HG02840 (cell line): ENCODE data around the gene RETN.

Source experiments
- ATAC-seq: cut with Tn5 transposase; IDR thresholded peaks from one replicate; pipeline ENCODE4 v1.9.1; 2021; ENCODE audit warnings: mild to moderate bottlenecking, moderate library complexity, moderate number of reproducible peaks; ENCODE audit not compliant: unreplicated experiment, low FRiP score

RETN gene, protein sequence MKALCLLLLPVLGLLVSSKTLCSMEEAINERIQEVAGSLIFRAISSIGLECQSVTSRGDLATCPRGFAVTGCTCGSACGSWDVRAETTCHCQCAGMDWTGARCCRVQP

DNA sequence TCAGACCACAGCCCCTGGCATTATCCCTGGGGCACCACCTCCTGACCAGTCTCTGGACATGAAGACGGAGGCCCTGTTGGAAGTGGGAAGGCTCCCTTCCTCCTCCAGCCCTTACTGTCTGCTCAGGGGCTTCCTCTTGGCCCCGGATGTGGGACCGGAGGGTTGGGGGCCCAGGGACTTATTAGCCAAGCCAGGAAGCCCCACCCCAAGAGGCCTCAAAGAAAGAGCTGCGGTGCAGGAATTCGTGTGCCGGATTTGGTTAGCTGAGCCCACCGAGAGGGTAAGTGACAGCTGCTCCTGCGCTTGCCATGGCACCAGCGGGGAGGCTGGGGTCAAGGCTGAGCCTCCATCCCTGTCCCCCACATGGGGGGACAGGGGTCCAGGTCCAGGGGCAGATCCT is at the start of gene RETN:
Gene RETN (plus strand): TSS at position 208 of the 400 bp plus-strand sequence. CDS start 278 bp downstream, outside the sequence.
- no peak for ATAC-seq

DNA sequence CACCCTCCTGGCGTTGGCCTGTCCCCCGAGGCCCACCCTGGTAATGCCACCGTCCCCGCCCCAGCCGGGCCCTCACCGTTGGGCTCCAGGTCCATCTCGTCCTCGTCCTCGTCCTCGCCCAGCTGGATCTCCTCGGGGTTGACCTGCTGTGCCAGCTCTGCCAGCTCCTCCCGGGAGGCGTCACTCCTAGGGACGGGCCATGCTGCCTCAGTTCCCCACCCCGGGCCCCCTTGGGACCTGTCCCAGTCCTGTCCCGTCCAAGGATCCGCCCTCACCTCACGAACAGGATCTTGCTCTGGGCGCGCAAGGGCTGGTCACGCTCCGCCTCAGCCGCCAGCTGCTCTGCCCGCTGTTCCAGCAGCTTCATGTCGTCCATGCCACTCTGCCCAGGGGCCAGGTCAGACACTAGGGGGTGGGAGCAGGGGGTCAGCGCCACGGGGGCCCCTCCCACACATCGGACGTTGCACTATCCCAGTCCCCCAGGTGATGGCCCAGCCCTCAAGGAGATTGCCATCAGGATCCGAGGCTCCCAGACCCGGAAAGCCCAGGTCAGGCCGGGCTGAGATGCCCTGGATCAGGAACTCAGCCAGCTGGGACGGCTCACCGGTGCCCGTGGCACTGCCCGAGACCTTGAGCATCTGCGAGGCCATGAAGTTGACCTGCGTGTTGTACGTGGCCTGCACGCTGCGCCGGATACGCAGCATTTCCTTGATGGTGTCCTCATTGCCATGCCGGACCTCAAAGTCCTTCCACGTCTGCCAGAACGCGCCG is 49.0 kb upstream of the RETN start:
- ATAC-seq, result no peak

DNA sequence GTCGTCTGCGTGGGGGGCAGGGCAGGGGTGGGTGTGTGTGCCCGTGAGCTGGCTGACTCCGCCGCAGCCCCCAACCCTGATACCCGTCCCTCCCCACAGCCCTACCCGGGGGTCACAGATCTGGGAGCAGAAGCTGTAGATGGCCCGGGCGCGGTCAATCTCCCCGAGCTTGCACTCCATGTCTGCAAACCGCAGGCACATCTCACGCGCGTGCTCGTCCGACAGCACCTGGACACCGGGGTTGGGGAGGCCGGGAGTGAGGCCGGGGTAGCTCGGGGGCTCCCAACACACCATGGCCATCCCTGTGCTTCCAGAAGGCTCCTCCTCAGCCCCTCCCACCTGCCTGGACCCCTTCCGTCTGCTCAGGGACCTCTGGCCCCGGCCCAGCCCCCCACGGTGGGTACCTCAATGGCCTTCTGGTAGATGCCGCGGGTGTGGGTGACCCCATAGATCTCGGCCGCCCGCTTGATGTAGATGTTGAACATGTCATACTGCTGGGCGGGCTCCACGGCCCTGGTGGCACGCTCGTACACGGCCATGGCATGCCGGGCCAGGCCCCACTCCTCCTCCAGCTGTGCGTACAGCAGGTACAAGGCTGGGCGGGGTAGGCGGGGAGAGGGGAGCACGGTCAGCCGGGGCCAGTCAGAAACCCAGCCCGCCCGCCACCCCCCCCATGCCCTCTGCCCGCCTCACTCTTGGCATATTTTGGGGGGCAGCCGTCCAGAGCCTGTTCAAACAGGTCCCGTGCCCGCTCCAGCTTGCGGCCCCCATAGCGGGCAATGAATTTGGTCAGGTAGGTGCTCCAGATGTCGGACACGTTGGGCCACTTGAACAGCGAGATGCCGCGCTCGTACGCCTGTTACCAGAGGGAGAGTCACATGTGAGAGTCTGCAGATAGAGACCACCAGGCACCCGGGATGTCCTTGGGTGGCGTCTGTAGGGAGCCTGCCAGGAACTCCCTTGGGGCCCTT is 48.1 kb upstream of the RETN start:
- no peak for ATAC-seq

DNA sequence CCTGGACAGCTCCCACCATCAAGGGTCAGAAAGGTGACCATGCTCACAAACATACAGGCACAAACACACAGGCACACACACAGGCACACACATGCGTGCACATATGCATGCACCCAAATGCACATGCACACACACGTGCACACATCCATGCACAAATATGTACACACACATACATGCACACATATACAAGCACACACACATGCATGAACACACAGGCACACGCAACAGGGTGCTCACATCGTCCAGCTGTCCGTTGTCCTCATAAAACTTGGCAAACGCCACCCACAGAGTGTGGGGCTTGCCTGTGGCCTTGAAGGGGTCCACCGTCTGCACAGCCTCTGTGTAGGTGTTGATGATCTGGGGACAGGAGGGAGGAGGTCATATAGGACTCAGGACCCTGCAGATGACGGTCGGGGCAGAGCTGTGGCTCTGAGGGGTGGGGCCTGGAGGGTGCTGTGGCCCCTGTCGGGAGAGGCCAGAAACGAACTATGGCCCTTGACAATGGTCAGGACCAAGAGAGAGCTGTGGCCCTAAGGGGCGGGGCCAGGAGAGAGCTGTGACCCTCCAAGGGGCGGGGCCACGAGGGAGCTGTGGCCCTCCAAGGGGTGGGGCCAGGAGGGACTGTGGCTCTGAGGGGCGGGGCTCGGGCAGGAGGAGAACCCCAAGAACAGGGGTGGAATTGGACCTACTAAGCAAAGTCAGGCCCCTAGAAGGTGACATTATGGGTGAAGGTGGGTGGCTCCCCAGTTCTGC is 45.7 kb upstream of the RETN start:
- ATAC-seq, result no peak

DNA sequence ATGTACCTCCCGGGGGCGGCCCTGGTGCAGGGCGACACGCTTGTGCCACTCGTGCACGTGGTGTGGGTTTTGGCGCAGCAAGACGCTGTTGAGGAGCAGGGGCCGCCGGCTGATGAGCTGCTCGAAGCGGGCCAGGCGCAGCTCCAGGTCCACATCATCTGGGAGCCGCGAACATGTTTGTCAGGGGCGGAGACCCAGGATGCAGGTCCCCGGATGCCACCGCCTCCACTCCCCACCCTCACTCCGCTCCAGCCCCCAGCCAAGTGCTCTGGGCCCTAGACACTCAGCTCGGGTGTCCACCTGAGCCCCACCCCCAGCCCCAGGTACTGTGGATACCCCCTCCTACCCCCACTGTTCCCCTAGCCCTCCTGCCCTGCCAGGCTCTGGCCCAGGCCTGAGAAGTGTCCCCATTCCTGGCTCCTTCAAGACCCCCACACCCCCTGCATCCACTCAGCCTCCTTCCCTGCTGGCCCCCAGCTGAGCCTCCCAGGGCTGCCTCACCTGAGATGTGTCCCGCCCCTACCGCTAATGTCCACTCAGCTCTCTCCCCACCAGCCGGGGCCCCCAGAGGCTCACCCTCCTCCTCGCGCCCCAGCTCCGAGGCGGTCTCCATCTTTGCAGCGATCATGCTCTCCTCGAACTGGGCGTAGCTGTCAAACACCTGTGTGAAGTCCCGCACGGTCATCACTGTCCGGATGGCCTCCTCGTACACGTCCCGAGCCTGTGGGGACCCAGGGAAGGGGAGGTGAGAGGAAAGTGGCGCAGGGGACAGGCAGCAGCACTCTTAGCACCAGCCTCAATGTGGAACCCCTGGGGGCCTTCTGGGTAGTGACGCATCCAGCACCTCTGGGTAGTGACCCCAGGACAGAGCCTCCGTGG is 44.9 kb upstream of the RETN start:
- ATAC-seq, result no peak

DNA sequence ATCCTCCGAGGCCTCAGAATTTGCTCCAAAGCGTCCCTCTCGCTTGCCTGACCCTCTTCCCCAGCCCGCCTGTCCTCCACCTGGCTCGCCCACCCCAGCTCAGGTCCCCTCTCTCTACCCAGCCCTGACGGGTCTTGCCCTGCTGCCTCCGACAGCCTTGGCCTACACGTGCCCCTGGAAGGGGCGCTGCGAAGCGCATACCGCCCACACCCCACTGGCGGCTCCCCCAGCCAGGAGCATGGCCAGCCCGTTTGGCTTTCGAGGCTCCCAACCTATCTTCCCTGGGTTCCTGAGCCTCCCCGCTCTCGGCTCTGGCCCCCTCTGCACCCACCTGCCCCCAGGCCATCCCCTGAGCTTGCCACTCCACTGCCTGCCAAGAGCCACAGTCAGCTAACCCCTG is 44.0 kb upstream of the RETN start:
- no peak for ATAC-seq

DNA sequence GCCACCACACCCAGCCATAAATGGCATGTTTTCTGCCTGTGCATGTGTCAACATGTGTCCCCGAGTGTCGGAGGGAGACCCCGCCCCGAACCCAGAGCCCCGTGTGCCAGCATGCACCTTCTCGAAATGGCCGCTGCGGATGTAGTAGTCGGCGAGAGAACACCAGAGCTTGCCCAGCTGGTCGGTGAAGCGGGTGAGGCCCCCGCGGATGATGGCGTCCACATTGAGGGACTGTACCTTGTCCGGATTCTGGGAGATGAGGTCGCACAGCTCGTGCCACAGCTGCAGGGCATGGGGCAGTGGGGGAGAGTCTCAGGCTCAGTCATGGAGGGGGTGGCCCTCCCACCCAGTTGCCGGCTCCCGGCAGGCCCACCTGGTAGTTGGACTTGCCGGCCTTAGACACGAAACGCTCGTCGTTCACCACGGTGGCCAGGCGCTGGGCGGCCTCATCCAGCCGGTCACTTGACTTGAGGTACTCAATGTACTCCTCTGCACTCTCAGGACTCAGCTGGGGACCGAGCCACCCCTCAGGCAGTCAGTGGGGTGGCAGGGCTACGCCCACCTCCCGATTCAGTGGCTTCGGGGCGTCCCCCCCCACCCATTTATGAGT is 43.0 kb upstream of the RETN start:
- ATAC-seq, result no peak

DNA sequence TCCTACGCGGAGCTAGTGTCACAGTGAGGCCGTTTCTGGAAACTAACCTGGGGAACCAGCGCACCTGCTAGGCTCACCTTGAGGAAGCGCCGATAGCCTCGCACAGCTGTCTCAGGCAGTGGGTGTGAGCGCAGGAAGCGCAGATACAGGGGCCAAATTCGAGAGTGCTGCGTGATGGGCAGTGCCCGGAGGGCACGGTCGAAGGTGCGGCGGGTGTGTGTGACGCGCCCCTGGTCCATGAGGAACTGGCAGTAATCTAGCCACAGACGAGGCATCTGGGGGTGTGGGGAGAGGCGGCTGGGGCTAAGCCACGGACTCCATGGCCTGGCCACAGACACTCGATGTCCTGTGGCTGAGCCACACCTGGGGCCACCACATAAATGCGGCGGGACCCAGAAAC is 41.7 kb upstream of the RETN start:
- no peak for ATAC-seq

DNA sequence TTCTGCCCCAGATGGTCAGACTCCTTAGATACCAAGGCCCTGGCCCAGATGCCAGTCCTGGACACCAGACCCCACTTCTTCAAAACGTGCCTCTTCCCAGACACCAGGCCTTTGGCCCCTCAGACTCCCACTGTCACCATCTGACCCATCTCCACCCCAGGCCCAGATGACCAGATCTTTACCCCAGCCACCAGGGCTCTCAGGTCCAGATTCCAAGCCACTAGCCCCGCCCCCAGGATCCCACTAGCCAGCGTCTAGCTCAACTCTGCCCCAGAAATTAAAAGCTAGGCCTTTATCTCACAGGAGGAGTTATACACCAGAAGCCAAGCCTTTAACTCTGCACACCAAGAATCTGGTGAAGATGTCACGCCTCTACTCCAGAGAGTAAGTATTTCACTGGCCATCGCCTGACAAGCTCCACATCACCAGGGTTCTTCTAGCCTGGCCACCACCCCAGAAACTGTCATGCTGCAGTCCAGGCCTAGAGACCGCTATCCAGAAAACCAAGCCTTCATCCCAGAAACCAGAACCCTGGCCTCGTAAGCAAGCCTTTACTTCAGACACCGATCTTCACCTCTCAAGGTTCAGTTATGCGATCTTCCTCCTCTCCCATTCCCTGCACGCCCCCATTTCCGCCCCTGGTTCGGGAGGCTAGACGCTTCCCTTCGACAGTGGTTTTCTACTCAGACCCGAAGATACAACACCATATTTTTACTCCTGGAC is 40.1 kb upstream of the RETN start:
- no peak for ATAC-seq

DNA sequence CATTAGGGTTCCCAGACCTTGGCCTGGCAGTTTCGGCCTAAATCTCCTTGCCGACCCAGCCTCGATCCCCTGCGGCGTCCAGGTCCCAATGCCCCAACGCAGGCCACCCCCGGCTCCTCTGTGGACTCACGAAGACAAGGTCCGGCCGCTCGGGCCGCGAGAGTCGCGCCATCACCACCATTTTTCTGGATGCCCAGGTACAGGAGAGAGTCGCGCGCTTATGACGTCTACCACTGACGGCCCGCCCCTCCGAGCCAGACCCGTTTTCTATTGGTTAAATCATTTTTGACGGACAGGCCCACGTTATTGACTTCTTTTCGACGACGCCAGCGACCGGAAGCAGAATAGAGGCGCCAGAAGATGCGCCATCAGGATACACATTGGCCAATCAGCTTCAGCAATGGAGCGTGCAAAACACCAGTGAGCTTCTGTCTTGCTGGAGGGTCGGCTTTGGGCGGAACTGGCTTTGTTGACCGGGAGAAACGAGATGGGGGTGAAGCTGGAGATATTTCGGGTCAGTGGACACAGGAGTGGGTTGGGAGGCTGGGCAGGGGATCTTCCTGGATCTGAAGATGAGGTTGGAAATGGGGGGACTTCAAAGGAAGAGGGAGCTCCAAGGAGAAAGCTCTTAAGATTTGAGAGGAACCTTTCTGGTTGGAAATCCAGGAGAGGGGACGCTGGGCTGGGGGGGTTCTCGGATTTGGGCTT is 39.3 kb upstream of the RETN start, which contains the start of the genes PET100 and XAB2:
Gene PET100 (plus strand): TSS at position 447 of the 708 bp plus-strand sequence. CDS start 41 bp downstream, at position 488.
Gene XAB2 (minus strand): TSS at position 199 of the 708 bp plus-strand sequence. CDS start 18 bp downstream, at position 181.
- peak; percentile 92 for ATAC-seq

DNA sequence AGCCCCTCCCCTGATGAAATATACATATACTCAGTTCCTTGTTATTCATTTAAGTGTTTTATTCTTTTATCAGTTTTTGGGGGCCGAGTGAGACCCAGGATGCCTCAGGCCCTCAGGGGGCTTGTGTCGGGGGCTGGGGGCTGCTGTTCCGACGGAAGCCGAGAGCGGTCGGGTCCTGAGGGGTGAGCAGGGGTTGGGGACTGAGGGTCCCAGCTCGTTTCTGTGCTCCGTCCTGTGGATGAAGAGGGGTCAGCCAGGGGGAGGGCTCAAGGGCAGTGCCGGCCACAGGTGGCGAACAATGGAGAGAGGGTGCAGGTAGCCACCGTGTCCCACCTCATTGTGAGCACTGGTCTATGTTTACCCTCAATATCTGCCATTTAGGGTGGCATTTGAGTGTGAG is 37.3 kb upstream of the RETN start:
- no peak for ATAC-seq

DNA sequence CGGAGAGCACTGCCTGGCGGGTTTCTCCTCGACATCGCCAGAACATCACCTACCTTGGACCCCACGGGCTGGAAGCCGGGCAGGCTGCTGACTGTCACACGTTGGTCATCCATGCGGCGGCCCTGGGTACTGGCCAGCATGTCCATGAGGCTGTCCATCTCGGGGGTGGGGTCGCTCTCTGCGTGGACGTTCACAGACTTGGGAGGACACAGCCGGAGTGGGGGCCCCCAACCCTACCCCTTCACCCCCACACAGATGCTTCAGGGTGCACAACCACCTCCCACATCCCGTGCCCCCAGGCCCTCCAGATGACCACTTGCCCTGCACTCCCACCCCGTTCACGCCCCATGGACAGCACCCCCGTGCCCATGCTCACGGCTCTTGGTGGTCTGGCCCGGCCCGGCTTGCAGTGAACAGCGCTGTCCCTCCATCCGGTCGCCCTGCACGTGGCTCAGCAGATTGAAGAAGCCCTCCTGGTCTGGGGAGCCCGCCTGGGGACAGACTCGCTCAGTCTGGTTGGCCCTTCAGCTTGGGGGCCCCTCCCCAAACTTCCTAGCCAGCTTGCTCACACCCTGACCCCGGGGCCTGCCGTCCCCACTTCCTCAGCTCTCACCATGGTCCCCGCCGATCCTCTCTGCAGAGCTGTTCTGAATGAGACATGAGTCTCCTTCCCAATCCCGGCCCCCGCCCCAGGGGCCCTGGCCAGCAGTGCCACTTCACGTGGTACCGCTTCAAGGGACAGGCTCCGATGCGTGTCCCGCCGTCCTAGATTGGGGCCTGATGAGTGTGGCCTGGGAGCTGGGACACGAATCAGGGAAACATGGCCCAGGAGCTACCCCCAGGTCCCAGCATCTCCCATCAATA is 36.3 kb upstream of the RETN start:
- ATAC-seq, result no peak

DNA sequence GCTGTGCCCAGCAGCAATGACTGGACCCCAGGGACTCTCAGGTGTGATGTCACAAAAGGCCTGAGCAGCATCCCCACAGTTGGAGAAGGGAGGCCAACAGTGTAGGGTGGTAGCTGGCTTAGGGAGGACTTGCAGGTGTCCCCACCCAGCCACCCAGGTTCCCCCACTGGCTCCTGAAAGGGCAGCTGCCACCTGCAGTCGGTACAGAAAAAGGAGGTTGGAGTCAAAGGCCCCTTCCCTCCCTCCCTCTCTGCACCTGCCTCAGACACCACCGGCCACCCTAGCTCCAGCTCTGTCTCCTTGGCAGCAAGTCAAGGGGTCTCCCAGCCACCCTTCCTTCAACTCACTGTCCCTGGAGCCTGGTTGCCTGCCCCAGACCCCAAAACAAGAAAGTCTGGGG is 35.2 kb upstream of the RETN start, which contains the start of gene PCP2:
Gene PCP2 (minus strand): TSS at position 22 of the 400 bp plus-strand sequence. CDS start 262 bp downstream, outside the sequence.
- ATAC-seq, result no peak

DNA sequence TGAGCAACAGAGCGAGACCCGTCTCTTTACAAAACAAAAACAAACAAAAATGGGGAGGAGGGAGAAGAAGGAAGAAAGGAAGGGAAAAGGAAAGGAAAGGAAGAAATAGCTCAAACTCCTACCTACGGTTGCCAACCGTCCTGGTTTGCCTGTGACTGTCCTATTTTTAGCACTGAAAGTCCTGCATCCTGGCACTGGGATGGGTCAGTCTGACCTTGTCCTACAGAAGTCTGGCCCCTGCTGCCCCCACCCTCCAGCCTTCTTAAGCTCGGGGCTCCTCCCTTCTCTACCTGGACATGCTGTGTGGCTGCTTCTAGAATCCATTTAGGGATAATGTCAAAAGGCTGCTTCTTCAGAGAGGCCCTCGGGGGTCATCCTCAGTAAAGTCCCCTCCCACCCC is 33.2 kb upstream of the RETN start:
- no peak for ATAC-seq

DNA sequence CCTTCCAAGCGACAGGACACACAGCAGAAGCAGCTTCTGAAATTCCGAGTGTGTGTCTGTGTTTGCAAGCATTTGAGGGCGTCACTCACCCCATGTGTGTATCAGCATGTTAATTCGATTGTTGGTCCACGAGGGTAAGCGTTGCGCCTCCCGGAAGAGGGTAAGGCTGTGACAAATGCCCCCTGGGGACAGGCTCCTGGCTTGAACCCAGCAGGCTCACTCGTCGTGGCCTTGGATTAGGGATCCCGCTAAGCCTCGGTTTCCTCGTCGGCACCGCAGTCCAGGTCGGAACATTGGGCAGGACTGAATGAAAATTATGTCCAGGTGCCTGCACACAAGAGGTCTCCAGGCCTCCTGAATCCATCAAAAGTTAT is 32.5 kb upstream of the RETN start:
- ATAC-seq, result no peak

DNA sequence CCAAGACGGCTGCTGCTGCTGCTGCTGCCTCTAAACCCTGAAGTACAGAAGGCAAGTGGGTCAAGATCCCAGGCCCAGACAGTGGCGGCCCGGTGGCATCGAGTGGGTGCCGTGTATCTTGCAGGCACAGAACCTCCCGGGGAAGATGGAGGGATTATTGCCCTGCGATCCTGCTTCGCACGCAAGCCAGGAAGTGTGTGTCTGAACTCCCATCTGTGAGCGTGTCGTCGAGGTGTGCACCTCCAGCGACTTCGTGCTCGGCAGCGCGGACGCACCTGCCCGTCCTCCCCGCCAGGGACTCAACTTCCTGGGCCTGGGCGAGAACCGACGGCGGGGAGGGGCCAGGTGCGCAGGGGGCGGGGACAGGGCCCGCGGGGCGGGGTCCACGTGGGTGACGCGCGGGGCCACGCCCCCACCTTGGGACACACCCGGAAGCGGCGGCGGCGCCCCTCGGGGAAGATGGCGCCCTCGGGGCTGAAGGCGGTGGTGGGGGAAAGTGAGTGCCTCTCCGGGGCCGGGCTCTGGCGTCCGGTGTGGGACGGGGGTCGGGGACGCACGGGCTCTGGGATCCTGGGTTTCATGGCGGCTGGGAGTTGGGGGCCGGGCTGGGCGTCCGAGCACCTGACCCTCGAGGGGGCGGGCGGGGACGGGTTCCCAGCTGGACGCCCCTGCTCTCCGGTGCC is 32.0 kb upstream of the RETN start, which contains the start of gene STXBP2:
Gene STXBP2 (plus strand): TSS at position 420 of the 683 bp plus-strand sequence. CDS start 40 bp downstream, at position 460.
- ATAC-seq, result peak; percentile 59
